Middle frontal gyrus (tissue), 1 donor: ENCODE measurements around the gene TAS2R60.
"Not testable (repeated sequence)": the region's sequence is repeated elsewhere in the genome, so short reads cannot be mapped to it uniquely, and the experiment has no call there.

Experiments
- DNase-seq: peaks from one replicate; pipeline ENCODE4 v3.0.0-alpha.2; 2015; ENCODE audit warnings: low spot score; ENCODE audit errors: extremely low spot score

TAS2R60 gene

GRCh38 chr7:143472071-143472689 is 28.9 kb downstream of the TAS2R60 start:
- DNase-seq: not testable (repeated sequence)

GRCh38 chr7:143477501-143478150 is 34.4 kb downstream of the TAS2R60 start, which contains the start of gene TAS2R41:
Gene TAS2R41 (plus strand): TSS chr7:143477873. CDS start chr7:143477873, 0 bp downstream.
- no peak for DNase-seq

- DNase-seq: no peak
Measured at GRCh38 chr7:143479055-143479766, 36.0 kb downstream of the TAS2R60 start.

GRCh38 chr7:143480501-143480900 is 37.2 kb downstream of the TAS2R60 start:
- DNase-seq: no peak

- no peak for DNase-seq
Measured at GRCh38 chr7:143484119-143484518, 40.9 kb downstream of the TAS2R60 start.

GRCh38 chr7:143485094-143485493 is 41.8 kb downstream of the TAS2R60 start:
- no peak for DNase-seq

GRCh38 chr7:143485500-143485899 is 42.2 kb downstream of the TAS2R60 start:
- no peak for DNase-seq

- DNase-seq: not testable (repeated sequence)
Measured at GRCh38 chr7:143486266-143486665, 43.0 kb downstream of the TAS2R60 start.

GRCh38 chr7:143487061-143487460 is 43.8 kb downstream of the TAS2R60 start:
- DNase-seq: no peak

GRCh38 chr7:143487566-143487965 is 44.3 kb downstream of the TAS2R60 start:
- no peak for DNase-seq

- DNase-seq: no peak
Measured at GRCh38 chr7:143490717-143491306, 47.6 kb downstream of the TAS2R60 start.

GRCh38 chr7:143492043-143492471 is 48.8 kb downstream of the TAS2R60 start:
- DNase-seq: no peak

GRCh38 chr7:143492799-143493739 is 49.8 kb downstream of the TAS2R60 start:
- no peak for DNase-seq

GRCh38 chr7:143493751-143494150 is 50.5 kb downstream of the TAS2R60 start:
- DNase-seq: no peak
